HepG2 (cell line): ENCODE results near the gene EIF4G3.

Source experiments
- NR2C2 ChIP-seq: sonication (generic); formaldehyde crosslinking; IDR thresholded peaks from 2 replicates; pipeline ENCODE4 v1.4.0; 2020; ENCODE audit warnings: missing genetic modification reagents, mild to moderate bottlenecking, moderate library complexity, borderline replicate concordance
- POLR2A ChIP-seq, 2 experiments: IDR thresholded peaks; 2 replicates each; pipeline ENCODE4 v1.6.1; 2011; ENCODE audit warnings: low read depth in 2 of 2, low read length in 2 of 2, mild to moderate bottlenecking in 1 of 2, moderate library complexity in 1 of 2; ENCODE audit not compliant: insufficient read depth in 1 of 2
- ZNF382 ChIP-seq: sonication (generic); formaldehyde crosslinking; IDR thresholded peaks from 2 replicates; pipeline ENCODE4 v1.5.0; 2020; ENCODE audit warnings: missing genetic modification reagents, mild to moderate bottlenecking, borderline replicate concordance
- ZNF75D ChIP-seq: sonication (generic); formaldehyde crosslinking; IDR thresholded peaks from 2 replicates; pipeline ENCODE4 v1.8.1; 2023; ENCODE audit warnings: missing genetic modification reagents, mild to moderate bottlenecking, borderline replicate concordance
- TF ChIP-seq, protein P1 (sequence below): sonication (generic); formaldehyde crosslinking; IDR thresholded peaks from 2 replicates; pipeline ENCODE4 v1.4.0; 2020; ENCODE audit warnings: missing genetic modification reagents

DNA sequence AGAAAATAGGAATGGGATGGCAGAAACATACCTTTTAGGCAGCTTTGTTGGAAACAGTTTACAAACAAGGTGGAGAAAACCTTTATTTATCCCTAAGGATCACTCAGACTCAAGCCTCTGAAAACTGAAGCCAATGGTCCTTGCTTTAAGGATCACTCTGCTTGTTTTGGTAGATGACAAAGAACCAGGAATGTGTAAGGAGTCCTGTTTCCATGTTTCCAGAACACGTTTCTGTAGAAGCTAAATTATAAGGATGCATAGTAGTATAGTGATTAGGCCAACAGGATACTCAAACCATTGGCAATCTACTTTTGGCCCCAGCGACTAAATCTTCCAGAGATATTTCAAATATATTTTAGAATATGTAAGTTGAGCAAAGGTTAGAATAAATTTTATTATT, 240.5 kb downstream of the EIF4G3 start:
- no peak for TF ChIP-seq POLR2A (IDR thresholded peaks at IDR 0.05; ENCODE audit: insufficient read depth in 1 of 2, low read depth in 2 of 2, low read length in 2 of 2)
- TF ChIP-seq NR2C2 (CRISPR knock-in tag): no peak
- no peak for TF ChIP-seq ZNF382
- TF ChIP-seq ZNF75D (CRISPR knock-in tag): no peak
- TF ChIP-seq, protein P1, sequence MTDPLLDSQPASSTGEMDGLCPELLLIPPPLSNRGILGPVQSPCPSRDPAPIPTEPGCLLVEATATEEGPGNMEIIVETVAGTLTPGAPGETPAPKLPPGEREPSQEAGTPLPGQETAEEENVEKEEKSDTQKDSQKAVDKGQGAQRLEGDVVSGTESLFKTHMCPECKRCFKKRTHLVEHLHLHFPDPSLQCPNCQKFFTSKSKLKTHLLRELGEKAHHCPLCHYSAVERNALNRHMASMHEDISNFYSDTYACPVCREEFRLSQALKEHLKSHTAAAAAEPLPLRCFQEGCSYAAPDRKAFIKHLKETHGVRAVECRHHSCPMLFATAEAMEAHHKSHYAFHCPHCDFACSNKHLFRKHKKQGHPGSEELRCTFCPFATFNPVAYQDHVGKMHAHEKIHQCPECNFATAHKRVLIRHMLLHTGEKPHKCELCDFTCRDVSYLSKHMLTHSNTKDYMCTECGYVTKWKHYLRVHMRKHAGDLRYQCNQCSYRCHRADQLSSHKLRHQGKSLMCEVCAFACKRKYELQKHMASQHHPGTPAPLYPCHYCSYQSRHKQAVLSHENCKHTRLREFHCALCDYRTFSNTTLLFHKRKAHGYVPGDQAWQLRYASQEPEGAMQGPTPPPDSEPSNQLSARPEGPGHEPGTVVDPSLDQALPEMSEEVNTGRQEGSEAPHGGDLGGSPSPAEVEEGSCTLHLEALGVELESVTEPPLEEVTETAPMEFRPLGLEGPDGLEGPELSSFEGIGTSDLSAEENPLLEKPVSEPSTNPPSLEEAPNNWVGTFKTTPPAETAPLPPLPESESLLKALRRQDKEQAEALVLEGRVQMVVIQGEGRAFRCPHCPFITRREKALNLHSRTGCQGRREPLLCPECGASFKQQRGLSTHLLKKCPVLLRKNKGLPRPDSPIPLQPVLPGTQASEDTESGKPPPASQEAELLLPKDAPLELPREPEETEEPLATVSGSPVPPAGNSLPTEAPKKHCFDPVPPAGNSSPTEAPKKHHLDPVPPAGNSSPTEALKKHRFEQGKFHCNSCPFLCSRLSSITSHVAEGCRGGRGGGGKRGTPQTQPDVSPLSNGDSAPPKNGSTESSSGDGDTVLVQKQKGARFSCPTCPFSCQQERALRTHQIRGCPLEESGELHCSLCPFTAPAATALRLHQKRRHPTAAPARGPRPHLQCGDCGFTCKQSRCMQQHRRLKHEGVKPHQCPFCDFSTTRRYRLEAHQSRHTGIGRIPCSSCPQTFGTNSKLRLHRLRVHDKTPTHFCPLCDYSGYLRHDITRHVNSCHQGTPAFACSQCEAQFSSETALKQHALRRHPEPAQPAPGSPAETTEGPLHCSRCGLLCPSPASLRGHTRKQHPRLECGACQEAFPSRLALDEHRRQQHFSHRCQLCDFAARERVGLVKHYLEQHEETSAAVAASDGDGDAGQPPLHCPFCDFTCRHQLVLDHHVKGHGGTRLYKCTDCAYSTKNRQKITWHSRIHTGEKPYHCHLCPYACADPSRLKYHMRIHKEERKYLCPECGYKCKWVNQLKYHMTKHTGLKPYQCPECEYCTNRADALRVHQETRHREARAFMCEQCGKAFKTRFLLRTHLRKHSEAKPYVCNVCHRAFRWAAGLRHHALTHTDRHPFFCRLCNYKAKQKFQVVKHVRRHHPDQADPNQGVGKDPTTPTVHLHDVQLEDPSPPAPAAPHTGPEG (CRISPR knock-in tag): no peak
